Choroid plexus epithelial cell (primary cell): ENCODE measurements around the gene UGT1A7.

Experiments used
- DNase-seq: peaks from one replicate; pipeline ENCODE4 v3.0.0-alpha.2; 2010; ENCODE audit warnings: low read depth
- H3K4me3 ChIP-seq: 2 replicates; pipeline ENCODE4 v1.5.1; 2011; ENCODE audit warnings: low read depth, mild to moderate bottlenecking, control low read depth, low read length, moderate library complexity
- CTCF ChIP-seq: conservative IDR thresholded peaks from 2 replicates; pipeline ENCODE4 v1.5.1; 2011; ENCODE audit warnings: low read depth, mild to moderate bottlenecking, control low read depth, inconsistent platforms, low read length, moderate library complexity

The UGT1A7 gene

DNA sequence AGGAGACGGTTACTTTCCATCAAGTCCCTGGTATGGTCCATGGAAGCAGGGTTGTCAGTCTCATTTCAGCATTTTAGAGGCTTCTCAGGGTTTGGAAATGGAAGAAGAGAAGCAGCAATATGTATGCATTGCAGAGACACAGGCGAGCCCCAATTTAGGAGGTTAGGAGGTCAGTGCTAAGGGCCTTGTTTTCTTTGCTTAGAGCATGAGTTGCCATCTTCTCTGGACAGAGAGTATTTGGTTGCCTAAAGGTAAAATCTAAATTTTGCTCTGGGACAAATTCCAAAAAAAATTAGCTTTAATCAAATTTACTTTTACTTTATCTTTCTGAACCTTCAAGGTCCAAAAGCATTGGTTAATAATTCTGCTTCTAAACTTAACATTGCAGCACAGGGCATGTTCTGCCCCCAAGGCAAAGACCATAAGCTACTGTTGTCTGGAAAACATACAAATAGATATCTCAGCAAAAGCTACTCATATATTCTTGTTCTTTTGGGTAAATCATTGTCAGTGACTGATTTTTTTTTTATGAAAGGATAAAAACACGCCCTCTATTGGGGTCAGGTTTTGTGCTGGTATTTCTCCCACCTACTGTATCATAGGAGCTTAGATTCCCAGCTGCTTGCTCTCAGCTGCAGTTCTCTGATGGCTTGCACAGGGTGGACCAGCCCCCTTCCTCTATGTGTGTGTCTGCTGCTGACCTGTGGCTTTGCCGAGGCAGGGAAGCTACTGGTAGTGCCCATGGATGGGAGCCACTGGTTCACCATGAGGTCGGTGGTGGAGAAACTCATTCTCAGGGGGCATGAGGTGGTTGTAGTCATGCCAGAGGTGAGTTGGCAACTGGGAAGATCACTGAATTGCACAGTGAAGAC, 10.2 kb upstream of the UGT1A7 start, which contains the start of gene UGT1A9:
TSS of gene UGT1A9 (plus strand) at position 609 of the 872 bp plus-strand sequence. CDS start at position 646, 37 bp downstream.
- TF ChIP-seq CTCF: no peak
- DNase-seq: no peak
- no peak within 1 kb of the TSS for H3K4me3 ChIP-seq

- no peak for TF ChIP-seq CTCF
- no peak overlapping the region for H3K4me3 ChIP-seq
- no peak for DNase-seq
These were observed 8.8 kb upstream of the UGT1A7 start for GRCh38 chr2:233672886-233673285.

GRCh38 chr2:233673896-233674295, 7.8 kb upstream of the UGT1A7 start:
- TF ChIP-seq CTCF: no peak
- no peak overlapping the region for H3K4me3 ChIP-seq
- DNase-seq: no peak

GRCh38 chr2:233674314-233674713, 7.4 kb upstream of the UGT1A7 start:
- DNase-seq: no peak
- no peak overlapping the region for H3K4me3 ChIP-seq

GRCh38 chr2:233674995-233675394, 6.7 kb upstream of the UGT1A7 start:
- H3K4me3 ChIP-seq: no peak overlapping the region
- DNase-seq: no peak
- TF ChIP-seq CTCF: peak; percentile 5

More at GRCh38 chr2:233674314-233674713, 7.4 kb upstream of the UGT1A7 start:
- TF ChIP-seq CTCF: no peak

- peak; percentile 60 for DNase-seq
- TF ChIP-seq CTCF: no peak
- no peak overlapping the region for H3K4me3 ChIP-seq
These were observed 5.7 kb upstream of the UGT1A7 start for GRCh38 chr2:233676046-233676445.

- TF ChIP-seq CTCF: no peak
These were observed 2.5 kb upstream of the UGT1A7 start for GRCh38 chr2:233679196-233679595.

More at GRCh38 chr2:233679196-233679595, 2.5 kb upstream of the UGT1A7 start:
- no peak for DNase-seq
- no peak overlapping the region for H3K4me3 ChIP-seq
